Endothelial cell of hepatic sinusoid (primary cell): ENCODE measurements around the gene AKAP7.
"Not testable (repeated sequence)": the region's sequence is repeated elsewhere in the genome, so short reads cannot be mapped to it uniquely, and the experiment has no call there.

Experiments
- in situ Hi-C: cut with HindIII; loops from 2 replicates; pipeline ENCODE4 v1.10.0; 2017; ENCODE audit warnings: low sequenced_read_pairs

The AKAP7 gene

GRCh38 chr6:131286469-131287040, 151.3 kb downstream of the AKAP7 start:
- in situ Hi-C loops = no loop called here

- in situ Hi-C loops = no loop called here
These were observed 152.9 kb downstream of the AKAP7 start for GRCh38 chr6:131288214-131288613.

- in situ Hi-C loops = no loop called here
These were observed 155.7 kb downstream of the AKAP7 start for GRCh38 chr6:131290955-131291354.

- in situ Hi-C loops = no loop called here
These were observed 157.1 kb downstream of the AKAP7 start for GRCh38 chr6:131292145-131292938.

- in situ Hi-C loops = no loop called here
These were observed 158.2 kb downstream of the AKAP7 start for GRCh38 chr6:131293472-131293911.

GRCh38 chr6:131295081-131295480, 159.8 kb downstream of the AKAP7 start:
- in situ Hi-C loops = no loop called here

- in situ Hi-C loops = not testable (repeated sequence)
These were observed 165.6 kb downstream of the AKAP7 start for GRCh38 chr6:131300826-131301225.

- in situ Hi-C loops = no loop called here
These were observed 168.2 kb downstream of the AKAP7 start for GRCh38 chr6:131303338-131303930.

GRCh38 chr6:131305037-131305850, 170.0 kb downstream of the AKAP7 start:
- in situ Hi-C loops = no loop called here

GRCh38 chr6:131309437-131309836, 174.2 kb downstream of the AKAP7 start:
- in situ Hi-C loops = no loop called here

- in situ Hi-C loops = no loop called here
These were observed 179.6 kb downstream of the AKAP7 start for GRCh38 chr6:131314838-131315237.

GRCh38 chr6:131316654-131317053, 181.4 kb downstream of the AKAP7 start:
- in situ Hi-C loops = no loop called here

GRCh38 chr6:131317516-131317915, 182.2 kb downstream of the AKAP7 start:
- in situ Hi-C loops = no loop called here

GRCh38 chr6:131321589-131321988, 186.3 kb downstream of the AKAP7 start:
- in situ Hi-C loops = no loop called here

- in situ Hi-C loops = no loop called here
These were observed 186.9 kb downstream of the AKAP7 start for GRCh38 chr6:131322125-131322524.

GRCh38 chr6:131325669-131326068, 190.4 kb downstream of the AKAP7 start:
- in situ Hi-C loops = not testable (repeated sequence)

GRCh38 chr6:131328727-131329126, 193.5 kb downstream of the AKAP7 start:
- in situ Hi-C loops = not testable (repeated sequence)

GRCh38 chr6:131331151-131331550, 195.9 kb downstream of the AKAP7 start:
- in situ Hi-C loops = no loop called here

GRCh38 chr6:131331873-131332781, 196.9 kb downstream of the AKAP7 start:
- in situ Hi-C loops = no loop called here
